NCI-H128 (cell line): Measurements from ENCODE around the gene TMC6.
"Not testable (repeated sequence)": the region's sequence is repeated elsewhere in the genome, so short reads cannot be mapped to it uniquely, and the experiment has no call there.

Experiments used
- DNase-seq: peaks from one replicate; lab custom pipeline; 2025; ENCODE audit not compliant: unreplicated experiment; lab: John Stamatoyannopoulos, UW

TMC6 gene

DNA sequence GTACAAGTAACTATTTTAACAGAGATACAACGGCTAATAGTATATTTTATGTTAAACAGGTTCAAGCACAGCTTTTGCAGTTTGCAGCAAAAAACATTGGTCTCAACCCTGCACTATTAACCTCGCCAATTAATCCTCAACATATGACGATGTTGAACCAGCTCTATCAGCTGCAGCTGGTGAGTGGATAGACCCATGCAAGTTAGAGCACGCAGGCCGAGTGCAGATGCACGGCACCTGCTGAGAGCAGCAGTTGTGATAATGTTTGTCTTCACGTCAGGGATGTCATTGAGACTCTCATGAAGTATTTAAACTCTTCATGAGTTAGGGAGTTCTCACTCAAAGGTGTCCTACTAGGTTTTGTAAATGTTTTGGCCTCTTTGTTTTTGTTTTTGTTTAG is 45.6 kb downstream of the TMC6 start:
- no peak for DNase-seq

DNA sequence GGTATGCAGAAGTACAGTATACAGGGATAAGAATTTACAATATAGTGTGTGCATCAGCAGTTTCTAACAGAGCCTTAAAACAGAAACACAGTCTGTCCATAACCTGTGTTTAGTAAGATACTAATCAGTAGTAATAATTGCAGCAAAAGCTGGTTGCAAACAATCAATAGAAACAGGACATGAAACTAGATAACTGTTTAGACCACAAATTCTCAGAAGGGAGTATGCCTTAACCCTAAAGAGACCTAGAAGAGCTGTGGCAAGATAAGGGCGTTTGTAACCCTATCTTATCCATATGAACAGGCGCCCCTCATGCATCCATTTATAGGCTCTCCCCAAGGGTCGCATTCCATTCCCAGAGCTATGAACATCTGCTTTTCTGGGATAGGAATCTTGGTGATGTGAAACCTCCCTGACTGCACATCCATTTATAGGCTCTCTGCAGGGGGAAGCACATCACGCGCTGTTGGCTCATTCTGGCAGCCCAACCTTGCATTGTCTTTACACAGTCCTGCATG is 46.1 kb downstream of the TMC6 start:
- DNase-seq = not testable (repeated sequence)

DNA sequence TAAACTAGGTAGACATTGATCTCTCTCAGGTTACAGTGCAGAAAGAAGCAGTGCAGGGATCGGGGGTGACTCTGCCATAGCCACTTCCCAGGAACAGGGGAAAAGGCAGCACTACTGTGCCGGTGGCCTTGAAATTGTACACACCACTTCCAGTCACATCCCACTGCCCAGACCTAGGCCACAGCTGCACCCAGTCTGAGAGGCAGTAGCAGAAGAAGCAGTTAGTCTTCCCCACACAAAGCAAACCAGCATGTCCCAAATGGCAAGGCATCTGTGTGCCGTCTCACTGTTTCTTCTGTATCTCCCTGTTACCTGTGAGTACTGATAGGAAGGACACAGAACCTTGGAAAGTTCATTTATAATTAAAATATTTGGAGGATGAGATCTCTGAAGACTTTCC is 47.0 kb downstream of the TMC6 start:
- no peak for DNase-seq

DNA sequence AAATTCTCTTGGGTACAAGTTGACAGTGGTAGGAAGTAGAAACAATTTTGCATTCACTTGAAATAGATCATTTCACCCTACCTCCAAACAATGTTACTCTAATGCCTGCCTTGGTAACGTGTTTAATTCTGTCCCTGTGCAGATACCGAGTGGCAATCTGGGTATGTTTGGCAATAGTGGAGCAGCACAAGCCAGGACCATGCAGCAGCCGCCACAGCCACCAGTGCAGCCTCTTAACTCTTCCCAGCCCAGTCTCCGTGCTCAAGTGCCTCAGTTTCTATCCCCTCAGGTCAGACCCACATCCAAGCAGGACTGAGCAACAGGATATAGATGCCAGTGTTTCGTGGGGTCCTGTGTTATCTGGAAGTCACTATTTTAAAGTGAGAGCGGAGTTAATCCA is 49.3 kb downstream of the TMC6 start:
- no peak for DNase-seq

DNA sequence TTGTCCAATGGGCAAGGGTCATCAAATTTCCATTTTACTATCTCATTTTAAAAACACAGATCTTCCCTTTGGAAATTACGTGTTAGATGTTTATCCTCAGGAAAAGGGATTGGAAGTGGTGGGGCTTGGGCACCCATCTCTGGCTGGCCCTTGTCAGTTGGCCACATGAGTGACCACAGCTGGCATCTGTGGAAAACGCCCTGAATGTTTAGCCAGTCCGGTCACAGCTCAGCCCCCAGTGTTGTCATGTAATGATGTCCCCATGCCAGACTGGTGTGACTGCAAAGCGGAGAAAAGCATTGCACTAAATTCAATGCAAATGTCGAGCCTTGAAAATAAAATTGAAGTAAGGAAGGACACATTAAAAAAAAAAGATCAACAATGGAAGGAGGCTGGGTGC is 53.0 kb downstream of the TMC6 start:
- DNase-seq = no peak

DNA sequence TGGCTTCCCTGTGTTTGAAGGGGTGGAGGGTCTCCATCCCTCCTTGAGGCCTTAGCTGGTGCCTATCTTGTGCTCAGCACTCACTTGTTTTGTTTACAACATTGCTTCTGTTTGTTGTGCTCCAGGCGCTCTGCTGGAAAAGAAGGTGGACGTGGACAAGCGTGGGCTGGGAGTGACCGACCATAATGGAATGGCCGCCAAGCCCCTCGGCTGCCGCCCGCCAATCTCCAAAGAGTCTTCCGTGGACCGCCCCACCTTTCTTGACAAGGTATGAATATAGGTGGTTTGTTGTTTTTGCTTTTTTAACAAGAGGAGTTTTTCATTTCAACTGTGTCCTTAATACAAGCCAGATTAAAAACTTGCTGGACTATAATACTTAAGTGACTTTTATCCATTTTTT is 53.5 kb downstream of the TMC6 start:
- DNase-seq = no peak

DNA sequence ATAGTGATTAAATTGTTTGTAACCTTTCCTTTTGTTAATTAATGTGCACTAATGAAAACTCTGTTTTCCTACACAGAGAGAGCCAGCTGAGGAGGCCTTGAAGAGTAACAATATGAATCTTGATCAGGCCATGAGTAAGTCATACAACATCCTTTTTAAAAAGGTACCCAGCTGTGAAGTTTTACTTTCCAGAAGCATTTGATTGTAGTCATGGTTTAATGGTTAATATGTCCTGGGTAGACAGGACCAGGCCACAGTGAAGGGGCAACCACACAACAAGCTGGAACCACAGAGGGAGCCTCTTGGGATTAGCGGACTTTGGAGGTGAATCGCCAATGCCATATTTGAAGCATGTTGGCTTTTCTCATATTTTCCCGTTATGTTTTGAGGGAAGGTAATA is 55.6 kb downstream of the TMC6 start:
- no peak for DNase-seq

DNA sequence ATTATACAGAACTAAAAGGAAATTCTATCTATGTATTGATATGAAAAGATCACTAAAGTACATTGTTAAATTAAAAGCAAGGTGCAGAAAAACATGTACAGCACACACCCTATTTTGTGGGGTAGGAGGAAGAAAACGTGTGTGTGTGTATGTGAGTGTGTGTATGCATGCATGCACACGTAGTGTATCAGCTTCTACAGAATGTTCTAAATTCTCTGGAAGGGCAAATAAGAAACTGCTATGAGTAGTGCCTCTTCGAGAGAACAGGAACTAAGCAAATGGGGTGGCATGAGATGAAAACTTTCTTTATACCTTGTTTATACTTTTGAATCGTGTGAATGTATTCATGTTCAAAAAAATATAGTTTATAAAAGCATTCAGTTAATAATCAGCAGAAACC is 58.9 kb downstream of the TMC6 start:
- no peak for DNase-seq

DNA sequence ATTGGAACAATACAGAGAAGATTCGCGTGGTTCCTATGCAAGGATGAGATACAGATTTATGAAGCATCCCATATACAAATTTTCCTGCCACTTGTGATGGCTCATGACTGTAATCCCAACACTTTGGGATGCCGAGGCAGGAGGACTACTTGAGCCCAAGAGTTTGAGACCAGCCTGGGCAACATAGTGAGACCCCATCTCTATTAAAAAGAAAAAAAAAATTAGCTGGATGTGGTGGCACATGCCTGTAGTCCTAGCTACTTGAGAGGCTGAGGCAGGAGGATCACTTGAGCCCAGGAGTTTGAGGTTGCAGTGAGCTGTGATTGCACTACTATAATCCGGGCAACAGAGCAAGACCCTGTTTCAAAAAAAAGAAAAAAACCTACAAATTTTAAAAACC is 61.6 kb downstream of the TMC6 start:
- not testable (repeated sequence) for DNase-seq

DNA sequence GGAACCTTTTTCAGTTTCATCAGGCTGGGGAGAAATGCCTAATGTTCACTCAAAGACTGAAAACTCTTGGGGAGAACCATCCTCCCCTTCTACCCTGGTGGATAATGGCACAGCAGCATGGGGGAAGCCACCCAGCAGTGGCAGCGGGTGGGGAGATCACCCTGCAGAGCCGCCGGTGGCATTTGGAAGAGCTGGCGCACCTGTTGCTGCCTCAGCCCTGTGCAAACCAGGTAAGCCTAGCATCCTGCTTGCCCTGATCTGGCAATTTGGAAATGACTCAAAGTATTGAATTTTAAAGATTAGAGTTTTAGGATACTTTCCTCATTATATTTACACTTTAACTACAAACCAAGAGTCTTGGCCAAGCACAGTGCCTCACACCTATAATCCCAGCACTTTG is 63.8 kb downstream of the TMC6 start:
- no peak for DNase-seq

DNA sequence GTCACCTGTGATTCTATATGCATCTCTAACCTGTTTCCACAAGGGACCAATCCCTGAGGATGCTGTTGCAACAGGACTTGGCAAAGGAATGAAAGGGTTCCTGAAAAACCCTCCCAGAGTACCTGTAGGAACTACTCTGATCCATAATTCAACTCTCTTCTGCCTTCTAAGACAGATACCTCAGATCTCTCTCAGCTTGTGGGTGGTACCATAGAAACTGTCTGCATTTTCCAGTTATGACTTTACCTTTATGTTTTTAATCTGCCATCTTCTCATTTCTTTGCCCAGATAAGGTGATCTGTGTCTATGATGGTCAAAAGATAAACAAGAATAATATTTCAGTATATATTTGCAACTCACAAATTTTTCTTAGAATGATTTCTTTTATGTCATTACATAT is 65.1 kb downstream of the TMC6 start:
- no peak for DNase-seq

DNA sequence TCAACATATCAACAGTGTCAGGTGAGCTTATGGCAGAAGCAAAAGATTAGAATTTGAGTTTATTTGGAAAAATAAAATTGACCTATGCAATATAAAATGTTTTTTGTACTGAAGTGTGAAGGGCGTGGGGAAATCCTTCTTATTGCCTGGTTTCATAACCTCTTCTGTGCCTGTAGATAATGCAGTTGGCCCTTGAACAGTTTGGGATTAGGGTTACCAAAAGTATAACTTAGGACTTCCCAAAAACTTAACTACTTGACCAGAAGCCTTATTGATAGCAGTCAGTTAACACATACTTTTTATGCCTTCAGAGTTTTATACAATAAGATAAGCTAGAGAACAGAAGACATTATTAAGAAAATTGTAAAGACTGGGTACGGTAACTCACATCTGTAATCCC is 66.0 kb downstream of the TMC6 start:
- DNase-seq = no peak
